IPS-15b (cell line): ENCODE data around the gene KRTAP19-5.

Source experiments
- H3K27me3 ChIP-seq: one replicate; pipeline ENCODE4 v1.6.1; 2013; ENCODE audit warnings: low read length; ENCODE audit not compliant: control insufficient read depth, insufficient read depth
- H3K36me3 ChIP-seq: one replicate; pipeline ENCODE4 v1.6.1; 2013; ENCODE audit warnings: low read length; ENCODE audit not compliant: control insufficient read depth, insufficient read depth
- H3K4me1 ChIP-seq: one replicate; pipeline ENCODE4 v1.6.1; 2013; ENCODE audit warnings: mild to moderate bottlenecking, low read length; ENCODE audit not compliant: control insufficient read depth, insufficient read depth
- H3K4me3 ChIP-seq: one replicate; pipeline ENCODE4 v1.5.1; 2013; ENCODE audit warnings: low read depth, low read length
- H3K9ac ChIP-seq: one replicate; pipeline ENCODE4 v1.6.1; 2013; ENCODE audit warnings: low read depth, mild to moderate bottlenecking, low read length
- H3K9me3 ChIP-seq: one replicate; pipeline ENCODE4 v1.6.1; 2013; ENCODE audit warnings: mild to moderate bottlenecking, low read length; ENCODE audit not compliant: control insufficient read depth, insufficient read depth

Gene KRTAP19-5

GRCh38 chr21:30478004-30478403 lies 23.9 kb downstream of the KRTAP19-5 start:
- H3K36me3 ChIP-seq = no peaks in the 10 kb centered on the region
- no peak overlapping the region for H3K4me3 ChIP-seq
- H3K4me1 ChIP-seq = no peaks in the 10 kb centered on the region
- H3K9ac ChIP-seq = no peak overlapping the region
- H3K9me3 ChIP-seq = no peaks in the 10 kb centered on the region
- no peaks in the 10 kb centered on the region for H3K27me3 ChIP-seq

GRCh38 chr21:30468900-30469714 lies 32.8 kb downstream of the KRTAP19-5 start:
- Histone ChIP-seq H3K9ac (no peak overlapping the region), H3K4me3 (no peak overlapping the region), H3K4me1 (no peaks in the 10 kb centered on the region), H3K9me3 (no peaks in the 10 kb centered on the region), H3K36me3 (no peaks in the 10 kb centered on the region), H3K27me3 (no peaks in the 10 kb centered on the region)

- H3K4me3 ChIP-seq = no peak overlapping the region
- no peak overlapping the region for H3K9ac ChIP-seq
- no peaks in the 10 kb centered on the region for H3K9me3 ChIP-seq
- H3K36me3 ChIP-seq = no peaks in the 10 kb centered on the region
- no peaks in the 10 kb centered on the region for H3K4me1 ChIP-seq
- no peaks in the 10 kb centered on the region for H3K27me3 ChIP-seq
Measured at GRCh38 chr21:30463713-30464112, 38.2 kb downstream of the KRTAP19-5 start.
